ENCODE results near the gene IMP4.

- no peak for TF ChIP-seq SP1 (IDR thresholded peaks at IDR 0.05; ENCODE audit: low read depth, low read length)
- no peak for TF ChIP-seq CTCF (IDR thresholded peaks at IDR 0.05; ENCODE audit: control extremely low read depth in 1 of 3, insufficient read depth in 1 of 3, low read depth in 1 of 3, low read length in 3 of 3)
- no peak for TF ChIP-seq MAX (IDR thresholded peaks at IDR 0.05)
- TF ChIP-seq KDM4A (IDR thresholded peaks at IDR 0.05; ENCODE audit: low read depth, low read length, severe bottlenecking), result no peak
- TF ChIP-seq TAF1 (IDR thresholded peaks at IDR 0.05; ENCODE audit: low read depth, low read length), result no peak
- TF ChIP-seq POLR2AphosphoS5 (IDR thresholded peaks at IDR 0.05; ENCODE audit: low read depth, low read length), result no peak
- TF ChIP-seq POLR2A (IDR thresholded peaks at IDR 0.05; ENCODE audit: control extremely low read depth in 1 of 2, low read depth in 2 of 2, low read length in 2 of 2), result no peak
- no peak for TF ChIP-seq EP300 (IDR thresholded peaks at IDR 0.05; ENCODE audit: borderline replicate concordance in 1 of 2, low read depth in 2 of 2, low read length in 2 of 2)
- TF ChIP-seq RAD21 (IDR thresholded peaks at IDR 0.05 in 1 of 2, conservative IDR thresholded peaks at IDR 0.05 in 1 of 2; ENCODE audit: low read depth in 2 of 2, low read length in 2 of 2), result no peak
These were observed 2.9 kb downstream of the IMP4 start for GRCh38 chr2:130345611-130346010.

Measured in H1 (cell line).